ENCODE data around the gene CHMP1A.
"Not testable (repeated sequence)": the region's sequence is repeated elsewhere in the genome, so short reads cannot be mapped to it uniquely, and the experiment has no call there.

GRCh38 chr16:89694784-89695085 is 37.2 kb upstream of the CHMP1A start:
- not testable (repeated sequence) for TF ChIP-seq POLR2A (IDR thresholded peaks at IDR 0.05; ENCODE audit: low read length); GATA1 (IDR thresholded peaks at IDR 0.05; ENCODE audit: low read depth, low read length)
